Measurements from ENCODE around the gene DVL3. TPM values are rescaled to one million over a fixed set of nuclear protein-coding genes. Genes with fewer than 3 reads are reported as not detected.

Gene DVL3
- 17.4 to 26.4 TPM (median 25.2 TPM) in 5 replicates for total RNA-seq (2022; extraction: Qiagen RNA extraction; ENCODE audit: low read depth)

DNA sequence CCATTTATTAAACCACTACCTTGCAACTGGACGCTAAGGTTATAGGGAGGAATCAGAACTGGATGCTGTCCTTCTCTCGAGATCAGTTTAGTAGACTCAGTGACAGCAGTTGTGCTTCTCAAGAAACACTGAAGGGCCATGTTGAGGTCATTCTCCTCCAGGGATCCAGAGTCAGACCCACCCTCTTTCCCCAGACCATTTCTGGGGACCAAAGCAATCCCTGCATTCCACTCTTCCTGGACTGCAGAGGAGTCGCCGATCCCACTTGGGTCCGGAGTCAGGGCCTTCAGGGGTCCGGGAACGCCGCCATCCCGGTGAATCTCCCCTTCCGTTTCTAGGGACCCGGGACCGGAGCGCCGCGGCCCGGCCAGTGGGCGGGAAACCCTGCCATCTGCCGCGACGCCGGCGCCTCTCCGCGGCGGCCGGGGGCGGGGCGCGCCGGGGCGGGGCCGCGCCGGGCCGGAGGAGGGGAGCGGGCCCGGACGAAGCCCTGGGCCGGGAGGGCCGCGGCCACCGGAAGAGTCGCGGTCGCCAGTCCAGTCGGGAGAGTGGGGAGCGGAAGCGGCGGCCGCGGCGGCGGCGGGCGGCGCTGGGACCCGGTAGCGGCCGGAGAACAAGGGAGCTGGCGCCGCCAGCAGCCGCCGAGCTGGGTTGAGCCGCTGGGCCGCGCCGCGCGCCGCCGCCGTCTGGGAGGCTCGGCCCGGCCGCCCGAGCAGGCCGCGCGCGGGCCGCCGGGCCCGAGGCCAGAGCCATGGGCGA is at the start of gene DVL3:
Gene DVL3, plus strand, starts transcription at position 493 of the 759 bp plus-strand sequence. Its CDS starts 259 bp downstream, at position 752.

DNA sequence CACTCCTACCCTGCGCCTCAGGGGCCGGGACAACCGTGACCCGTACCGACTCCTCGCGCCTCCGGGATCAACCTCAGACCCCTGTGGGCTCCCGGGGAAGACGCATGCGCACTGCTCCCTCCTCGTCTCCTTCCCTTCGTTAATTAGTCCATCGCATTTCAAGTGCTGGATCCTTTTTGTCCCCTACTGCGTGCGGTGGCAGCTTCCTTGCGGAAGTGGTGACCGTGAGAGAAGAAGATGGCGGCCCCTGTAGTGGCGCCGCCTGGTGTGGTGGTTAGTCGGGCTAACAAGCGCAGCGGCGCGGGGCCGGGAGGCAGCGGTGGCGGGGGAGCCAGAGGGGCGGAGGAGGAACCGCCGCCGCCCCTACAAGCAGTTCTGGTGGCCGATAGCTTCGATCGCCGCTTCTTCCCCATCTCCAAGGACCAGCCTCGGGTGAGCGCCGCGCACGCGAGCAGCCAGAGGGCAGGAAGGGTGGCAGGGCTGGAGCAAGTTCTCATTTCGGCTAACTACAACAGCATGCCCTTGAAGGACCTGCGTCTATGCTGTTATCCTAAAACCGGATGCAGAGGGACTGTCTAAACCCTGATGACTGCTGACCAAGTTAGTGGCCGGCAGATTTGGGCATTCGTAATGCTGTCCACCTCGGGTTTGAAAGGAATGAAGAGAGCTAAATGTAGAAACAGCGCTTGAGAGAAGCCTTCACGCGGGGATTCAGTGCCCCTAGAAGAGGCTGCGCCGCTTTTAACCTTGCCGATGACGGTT is 19.8 kb upstream of the DVL3 start, which contains the start of gene EIF2B5:
Gene EIF2B5, plus strand, starts transcription at position 210 of the 762 bp plus-strand sequence. Its CDS starts 28 bp downstream, at position 238.

DNA sequence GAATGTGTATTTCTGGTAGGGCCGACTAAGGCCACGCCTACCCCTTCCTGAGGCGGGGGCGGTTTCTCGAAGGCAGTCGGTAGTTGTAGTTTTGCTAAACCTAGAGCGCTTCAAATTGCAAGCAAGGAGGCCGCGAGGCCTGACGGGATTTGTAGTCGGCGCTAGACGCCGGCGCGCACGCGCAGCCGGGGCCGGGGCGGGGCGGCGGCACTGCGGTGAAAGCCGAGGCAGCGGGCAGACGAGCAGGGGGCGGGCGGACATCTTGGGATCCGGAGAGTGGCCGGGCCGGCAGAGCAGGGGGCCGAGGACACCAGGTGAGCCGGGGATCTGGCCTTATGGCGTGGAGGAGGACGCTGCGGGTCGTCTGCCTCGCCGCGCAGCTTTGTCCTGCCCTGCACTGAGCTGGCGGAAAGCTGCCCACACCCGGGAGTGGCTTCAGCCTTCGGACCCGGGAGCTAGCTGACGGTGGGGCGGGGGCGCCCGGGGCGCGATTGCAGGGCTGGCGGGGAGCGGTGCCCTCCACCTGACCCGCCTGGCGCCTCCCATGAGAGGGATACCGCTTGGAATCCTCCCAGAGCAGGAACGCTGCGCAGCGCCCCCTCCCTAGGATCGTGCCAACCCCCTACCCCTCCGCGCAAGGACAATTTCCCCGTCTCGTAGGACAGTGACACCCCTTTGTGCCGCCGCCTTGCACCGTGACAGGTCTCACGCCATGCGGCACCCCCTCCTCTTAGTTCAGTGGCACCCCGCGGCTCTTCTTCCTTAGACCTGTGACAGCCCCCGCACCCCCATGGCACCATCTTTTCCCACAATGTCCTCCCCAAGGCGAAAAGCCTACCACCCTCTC is 19.7 kb downstream of the DVL3 start, which contains the start of gene AP2M1:
Gene AP2M1, plus strand, starts transcription at position 210 of the 847 bp plus-strand sequence. CDS start 2,139 bp downstream, outside the sequence.

DNA sequence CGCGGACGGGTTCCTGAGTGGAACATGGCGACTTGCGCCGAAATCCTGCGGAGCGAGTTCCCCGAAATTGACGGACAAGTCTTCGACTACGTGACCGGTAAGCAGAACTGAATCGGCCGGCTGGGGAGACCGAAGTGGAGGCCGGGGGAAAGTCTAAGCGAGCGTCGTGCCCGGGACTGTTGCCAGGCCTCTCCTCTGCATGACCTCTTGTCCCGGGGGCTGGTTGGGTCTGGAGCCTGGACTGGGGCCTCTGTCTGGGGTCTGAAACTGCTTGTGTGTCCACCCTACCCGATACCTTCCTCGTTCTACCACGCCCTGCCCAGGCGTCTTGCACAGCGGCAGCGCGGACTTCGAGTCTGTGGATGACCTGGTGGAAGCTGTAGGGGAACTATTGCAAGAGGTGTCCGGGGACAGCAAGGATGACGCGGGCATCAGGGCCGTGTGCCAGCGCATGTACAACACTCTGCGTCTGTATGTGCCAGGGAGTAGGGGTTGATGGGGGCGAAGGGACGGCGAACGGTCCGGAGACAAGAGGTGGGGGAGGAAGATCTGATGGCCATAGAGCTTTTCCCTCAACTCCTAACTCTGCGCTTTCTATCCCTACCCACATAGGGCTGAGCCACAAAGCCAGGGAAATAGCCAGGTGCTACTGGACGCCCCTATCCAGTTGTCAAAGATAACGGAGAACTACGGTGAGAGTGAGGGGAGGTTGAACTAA is 31.2 kb downstream of the DVL3 start, which contains the start of gene ABCF3:
Gene ABCF3, plus strand, starts transcription at position 16 of the 718 bp plus-strand sequence. Its CDS starts 9 bp downstream, at position 25.

Other genes starting within 250 kb of the DVL3 start
- 11.0 to 14.3 TPM (median 13.7 TPM) in 5 replicates for gene ABCC5, start 137.5 kb upstream of the DVL3 start, total RNA-seq (2022; extraction: Qiagen RNA extraction; ENCODE audit: low read depth)
- gene HTR3D, start 123.6 kb upstream of the DVL3 start, total RNA-seq (2022; extraction: Qiagen RNA extraction; ENCODE audit: low read depth) = not detected in 5 replicates
- not detected in 5 replicates for gene HTR3C, start 102.3 kb upstream of the DVL3 start, total RNA-seq (2022; extraction: Qiagen RNA extraction; ENCODE audit: low read depth)
- gene HTR3E, start 58.3 kb upstream of the DVL3 start, total RNA-seq (2022; extraction: Qiagen RNA extraction; ENCODE audit: low read depth) = not detected in 5 replicates
- gene EIF2B5, start 20.0 kb upstream of the DVL3 start, total RNA-seq (2022; extraction: Qiagen RNA extraction; ENCODE audit: low read depth) = 27.3 to 30.4 TPM (median 28.5 TPM) in 5 replicates
- 292 to 335 TPM (median 319 TPM) in 5 replicates for gene AP2M1, start 19.5 kb downstream of the DVL3 start, total RNA-seq (2022; extraction: Qiagen RNA extraction; ENCODE audit: low read depth)
- gene ABCF3, start 30.8 kb downstream of the DVL3 start, total RNA-seq (2022; extraction: Qiagen RNA extraction; ENCODE audit: low read depth) = 33.3 to 36.1 TPM (median 34.4 TPM) in 5 replicates
- gene VWA5B2, start 74.2 kb downstream of the DVL3 start, total RNA-seq (2022; extraction: Qiagen RNA extraction; ENCODE audit: low read depth) = 0.24 to 0.54 TPM (median 0.44 TPM) in 5 replicates
- gene ALG3, start 93.6 kb downstream of the DVL3 start, total RNA-seq (2022; extraction: Qiagen RNA extraction; ENCODE audit: low read depth) = 54.1 to 81.7 TPM (median 74.6 TPM) in 5 replicates
- gene EEF1AKMT4, start 94.3 kb downstream of the DVL3 start, total RNA-seq (2022; extraction: Qiagen RNA extraction; ENCODE audit: low read depth) = 8.7 to 14.7 TPM (median 12.7 TPM) in 5 replicates
- gene CAMK2N2, start 106.2 kb downstream of the DVL3 start, total RNA-seq (2022; extraction: Qiagen RNA extraction; ENCODE audit: low read depth) = 0.72 to 1.6 TPM (median 1.3 TPM) in 5 replicates
- gene ECE2, start 120.6 kb downstream of the DVL3 start, total RNA-seq (2022; extraction: Qiagen RNA extraction; ENCODE audit: low read depth) = not detected in 5 replicates
- gene PSMD2, start 143.9 kb downstream of the DVL3 start, total RNA-seq (2022; extraction: Qiagen RNA extraction; ENCODE audit: low read depth) = 323 to 418 TPM (median 327 TPM) in 5 replicates
- gene EIF4G1, start 159.2 kb downstream of the DVL3 start, total RNA-seq (2022; extraction: Qiagen RNA extraction; ENCODE audit: low read depth) = 253 to 285 TPM (median 259 TPM) in 5 replicates
- 7.5 to 11.3 TPM (median 10.3 TPM) in 5 replicates for gene FAM131A, start 182.2 kb downstream of the DVL3 start, total RNA-seq (2022; extraction: Qiagen RNA extraction; ENCODE audit: low read depth)
- gene CLCN2, start 206.2 kb downstream of the DVL3 start, total RNA-seq (2022; extraction: Qiagen RNA extraction; ENCODE audit: low read depth) = 4.1 to 6.6 TPM (median 5.4 TPM) in 5 replicates
- 72.7 to 79.0 TPM (median 75.1 TPM) in 5 replicates for gene POLR2H, start 206.3 kb downstream of the DVL3 start, total RNA-seq (2022; extraction: Qiagen RNA extraction; ENCODE audit: low read depth)
- gene THPO, start 222.8 kb downstream of the DVL3 start, total RNA-seq (2022; extraction: Qiagen RNA extraction; ENCODE audit: low read depth) = not detected in 5 replicates
- gene CHRD, start 224.7 kb downstream of the DVL3 start, total RNA-seq (2022; extraction: Qiagen RNA extraction; ENCODE audit: low read depth) = 0.11 to 0.37 TPM (median 0.27 TPM) in 5 replicates

Measured in A549 treated with RU486 at 1 μM for 4 hours (cell line).